ENCODE data around the gene CAPZA1.

DNA sequence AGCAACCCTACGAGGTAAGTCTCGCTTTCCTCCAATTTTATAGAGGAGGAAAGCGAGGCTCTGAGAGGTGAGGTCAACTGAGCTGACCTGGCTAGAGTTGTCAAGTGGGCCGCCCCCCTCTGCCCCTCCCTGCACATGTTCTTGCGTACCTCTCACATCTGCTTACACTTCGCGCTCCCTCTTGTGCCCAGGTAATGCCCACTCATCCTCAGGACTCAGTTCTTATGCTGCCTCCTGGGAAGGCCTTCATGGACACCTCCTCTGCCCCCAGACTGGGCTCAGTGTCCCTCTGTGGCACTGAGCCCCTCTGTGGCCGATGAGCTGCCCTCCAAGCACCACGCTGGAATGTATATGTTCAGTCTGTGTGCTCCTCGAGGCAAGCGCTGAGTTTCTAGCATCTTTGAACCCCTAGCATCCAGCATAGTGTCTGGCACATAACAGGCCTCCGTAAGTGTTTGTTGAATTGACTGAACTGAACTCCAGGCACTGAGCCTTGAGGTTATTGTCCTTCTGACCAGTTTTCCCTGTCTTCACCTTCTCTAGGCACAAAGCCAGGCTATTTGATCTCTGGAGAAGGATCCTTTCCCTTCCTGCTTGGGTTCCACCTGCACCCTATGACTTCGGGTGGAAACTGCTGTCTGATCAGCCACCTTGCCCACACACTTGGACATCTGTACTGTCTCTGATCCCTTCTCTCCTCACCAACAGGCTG, 68.3 kb downstream of the CAPZA1 start:
- TF ChIP-seq EZH2 (IDR thresholded peaks at IDR 0.05; ENCODE audit: insufficient read depth, poor library complexity, severe bottlenecking) (no peak), EZH2phosphoT487 (IDR thresholded peaks at IDR 0.05; ENCODE audit: insufficient read depth, low read depth) (no peak)

Data from GM23248 (cell line).